GM21515 (cell line): ENCODE results near the gene NFE2L3.
"Not testable (repeated sequence)": the region's sequence is repeated elsewhere in the genome, so short reads cannot be mapped to it uniquely, and the experiment has no call there.

Experiments
- ATAC-seq: cut with Tn5 transposase; IDR thresholded peaks from one replicate; pipeline ENCODE4 v1.9.1; 2021; ENCODE audit not compliant: unreplicated experiment

The NFE2L3 gene

GRCh38 chr7:26167303-26167934 is 15.4 kb downstream of the NFE2L3 start:
- ATAC-seq, result peak; percentile 62

- no peak for ATAC-seq
These were observed 16.5 kb downstream of the NFE2L3 start for GRCh38 chr7:26168458-26169023.

GRCh38 chr7:26169271-26169670 is 17.3 kb downstream of the NFE2L3 start:
- no peak for ATAC-seq

DNA sequence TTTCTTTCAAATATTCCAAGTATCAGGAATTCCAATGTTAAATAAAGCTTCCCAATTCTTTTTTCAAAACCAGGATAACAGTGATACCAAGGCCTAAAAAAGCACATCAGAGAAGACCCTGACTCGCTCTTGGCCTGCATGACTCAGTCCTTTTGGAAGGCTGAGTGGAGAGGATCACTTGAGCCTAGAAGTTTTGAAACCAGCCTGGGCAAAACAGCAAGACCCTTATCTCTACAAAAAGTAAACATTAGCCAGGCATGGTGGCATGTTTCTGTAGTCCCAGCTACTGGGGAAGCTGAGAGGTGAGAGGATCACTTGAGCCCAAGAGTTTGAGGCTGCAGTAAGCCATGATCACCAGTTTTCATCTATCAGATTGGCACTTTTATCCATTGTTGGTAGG is 18.7 kb downstream of the NFE2L3 start:
- ATAC-seq, result no peak

DNA sequence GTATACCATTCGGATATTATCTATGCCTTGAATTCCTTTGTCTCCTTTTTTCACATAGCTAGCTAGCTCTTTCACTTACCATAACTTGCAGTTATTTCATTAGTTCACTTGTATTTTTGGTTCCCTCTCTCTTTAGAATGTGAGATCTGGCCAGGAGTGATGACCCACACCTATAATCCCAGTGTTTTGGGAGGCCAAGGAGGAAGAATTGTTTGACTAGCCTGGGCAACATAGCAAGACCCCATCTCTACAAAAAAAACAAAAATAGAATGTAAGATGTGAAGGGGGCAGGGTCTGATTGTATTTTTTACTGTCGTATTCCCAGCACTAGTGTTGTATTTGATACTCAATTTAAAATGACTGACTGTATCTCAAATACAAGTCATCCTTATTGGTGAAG is 19.6 kb downstream of the NFE2L3 start:
- ATAC-seq, result no peak

DNA sequence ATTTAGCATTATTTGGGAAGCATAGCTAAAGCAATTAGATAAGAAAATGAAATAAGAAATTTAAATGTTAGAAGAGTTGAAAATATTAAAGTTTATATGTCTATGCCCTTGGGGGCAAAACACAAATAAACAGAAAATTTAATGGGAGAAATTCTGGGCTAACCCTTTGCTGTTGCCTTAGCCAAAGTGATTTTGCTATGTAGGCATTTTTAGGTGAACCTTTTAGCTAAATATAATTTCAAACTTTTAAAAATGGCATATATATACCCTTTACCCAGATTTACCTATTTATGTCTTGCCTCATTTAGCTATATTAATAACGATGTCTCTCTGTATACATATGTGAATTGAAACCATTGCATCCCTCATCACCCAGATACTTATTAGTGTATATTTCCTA is 20.1 kb downstream of the NFE2L3 start:
- ATAC-seq, result no peak

- not testable (repeated sequence) for ATAC-seq
These were observed 23.9 kb downstream of the NFE2L3 start for GRCh38 chr7:26175903-26176302.

DNA sequence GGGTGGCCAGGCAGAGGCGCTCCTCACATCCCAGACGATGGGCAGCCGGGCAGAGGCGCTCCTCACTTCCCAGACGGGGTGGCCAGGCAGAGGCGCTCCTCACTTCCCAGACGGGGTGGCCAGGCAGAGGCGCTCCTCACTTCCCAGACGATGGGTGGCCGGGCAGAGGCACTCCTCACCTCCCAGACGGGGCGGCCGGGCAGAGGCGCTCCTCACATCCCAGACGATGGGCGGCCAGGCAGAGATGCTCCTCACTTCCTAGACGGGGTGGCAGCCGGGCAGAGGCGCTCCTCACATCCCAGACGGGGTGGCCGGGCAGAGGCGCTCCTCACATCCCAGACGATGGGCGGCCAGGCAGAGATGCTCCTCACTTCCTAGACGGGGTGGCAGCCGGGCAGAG is 24.7 kb downstream of the NFE2L3 start:
- ATAC-seq, result not testable (repeated sequence)

GRCh38 chr7:26177269-26177668 is 25.3 kb downstream of the NFE2L3 start:
- not testable (repeated sequence) for ATAC-seq

GRCh38 chr7:26178272-26178960 is 26.4 kb downstream of the NFE2L3 start:
- no peak for ATAC-seq

DNA sequence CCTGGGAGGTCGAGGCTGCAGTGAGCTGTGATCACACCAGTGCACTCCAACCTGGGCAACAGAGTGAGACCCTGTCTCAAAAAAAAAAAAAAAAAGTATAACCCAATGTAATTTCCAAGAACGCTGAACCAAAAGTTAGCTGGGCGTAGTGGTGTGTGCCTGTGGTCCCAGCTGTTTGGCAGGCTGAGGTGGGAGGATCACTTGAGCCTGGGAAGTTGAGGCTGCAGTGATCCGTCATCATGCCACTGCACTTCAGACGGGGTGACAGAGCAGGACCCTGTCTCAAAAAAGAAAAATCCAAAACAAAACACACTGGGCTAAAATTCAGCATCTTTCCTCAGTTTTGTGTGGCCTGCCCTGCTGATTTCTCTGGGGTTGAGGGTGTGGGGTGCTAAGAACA is 27.4 kb downstream of the NFE2L3 start:
- no peak for ATAC-seq

DNA sequence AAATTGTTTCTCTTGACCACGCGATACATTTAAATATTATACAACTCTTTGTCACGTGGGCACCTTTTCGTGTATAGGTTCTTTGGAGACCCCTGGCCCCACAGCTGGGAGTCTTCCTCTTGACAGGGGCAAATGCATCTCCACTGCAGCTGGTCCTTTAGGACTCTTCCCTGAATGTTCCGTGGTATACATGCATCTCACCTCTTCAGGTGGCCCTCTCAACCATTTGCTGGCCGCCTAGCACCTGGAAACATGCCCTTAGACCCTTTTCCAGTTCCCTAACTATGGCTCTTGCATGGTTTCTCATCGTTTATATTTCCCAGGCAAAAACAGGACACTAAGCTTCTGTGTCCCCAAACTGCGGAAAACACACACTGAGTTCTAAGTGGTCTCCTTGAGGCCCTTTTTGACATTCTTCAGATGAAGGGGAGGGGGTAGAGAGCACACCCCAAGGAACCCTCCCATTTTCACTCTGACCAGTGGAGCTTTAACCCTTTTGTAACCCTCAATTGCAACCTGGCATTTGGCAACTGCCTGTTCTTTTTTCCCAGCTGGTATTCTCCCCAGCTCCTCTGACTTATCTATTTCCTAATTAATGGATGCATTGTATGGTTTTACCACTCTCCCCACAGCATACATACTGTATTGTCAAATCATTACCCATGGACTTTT is 28.0 kb downstream of the NFE2L3 start:
- ATAC-seq, result no peak

DNA sequence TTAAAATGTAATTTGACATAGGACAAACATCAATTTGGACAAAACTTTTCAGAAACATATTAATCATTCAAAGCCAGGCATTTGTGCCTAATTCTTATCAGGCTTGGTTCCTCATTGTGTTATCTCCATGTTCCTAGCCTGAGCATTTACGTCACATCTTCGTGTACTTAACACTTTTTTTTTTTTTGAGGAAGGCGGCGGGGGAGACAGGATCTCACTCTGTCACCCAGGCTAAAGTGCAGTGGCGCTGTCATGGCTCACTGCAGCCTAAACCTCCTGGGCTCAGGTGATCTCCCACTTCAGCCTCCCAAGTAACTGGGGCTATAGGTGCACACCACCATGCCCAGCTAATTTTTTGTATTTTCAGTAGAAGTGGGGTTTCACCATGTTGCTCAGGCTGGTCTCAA is 28.8 kb downstream of the NFE2L3 start:
- no peak for ATAC-seq

GRCh38 chr7:26181474-26182227 is 29.7 kb downstream of the NFE2L3 start:
- ATAC-seq, result no peak

- no peak for ATAC-seq
These were observed 30.3 kb downstream of the NFE2L3 start for GRCh38 chr7:26182283-26182682.

DNA sequence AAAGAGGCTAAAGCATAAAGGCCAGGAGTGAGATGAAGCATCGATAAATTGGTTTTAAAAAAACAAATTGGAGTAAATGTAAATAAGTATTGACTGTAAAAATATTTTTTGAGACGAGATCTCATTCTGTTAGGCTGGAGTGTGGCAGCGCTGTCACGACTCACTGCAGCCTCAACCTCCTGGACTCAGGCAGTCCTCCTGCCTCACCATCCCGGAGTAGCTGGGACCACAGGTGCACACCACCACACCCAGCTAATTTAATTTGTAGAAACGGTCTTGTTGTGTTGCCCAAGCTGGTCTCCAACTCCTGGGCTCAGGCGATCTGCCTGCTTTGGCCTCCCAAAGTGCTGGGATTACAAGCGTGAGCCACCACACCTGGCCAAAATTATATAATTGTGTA is 30.7 kb downstream of the NFE2L3 start:
- no peak for ATAC-seq

- no peak for ATAC-seq
These were observed 31.7 kb downstream of the NFE2L3 start for GRCh38 chr7:26183545-26184280.

- ATAC-seq, result not testable (repeated sequence)
These were observed 32.5 kb downstream of the NFE2L3 start for GRCh38 chr7:26184281-26185101.

- no peak for ATAC-seq
These were observed 33.3 kb downstream of the NFE2L3 start for GRCh38 chr7:26185131-26185843.
